Lung microvascular endothelial cell (primary cell): Measurements from ENCODE around the gene HELZ. TPM values are rescaled to one million over a fixed set of nuclear protein-coding genes. Genes with fewer than 3 reads are reported as not detected.
"Not testable (repeated sequence)": the region's sequence is repeated elsewhere in the genome, so short reads cannot be mapped to it uniquely, and the experiment has no call there.

Experiments used
- DNase-seq, 2 donors: peaks; one replicate each; pipeline versions ENCODE4 v3.0.0 to v3.0.0-alpha.2; 2010; ENCODE audit warnings: low read depth in 2 of 2
- total RNA-seq: library from RNA; depleted of rRNA; stranded (reverse); fragments of >200 nt; gene quantifications from 2 replicates; pipeline ENCODE4 v1.2.1, GENCODE V29; 2014

HELZ gene
- total RNA-seq, 1 donor from 2014 or later = 32.1 TPM

- no peak for DNase-seq
These were observed 193.2 kb downstream of the HELZ start for GRCh38 chr17:67051837-67052236.

DNA sequence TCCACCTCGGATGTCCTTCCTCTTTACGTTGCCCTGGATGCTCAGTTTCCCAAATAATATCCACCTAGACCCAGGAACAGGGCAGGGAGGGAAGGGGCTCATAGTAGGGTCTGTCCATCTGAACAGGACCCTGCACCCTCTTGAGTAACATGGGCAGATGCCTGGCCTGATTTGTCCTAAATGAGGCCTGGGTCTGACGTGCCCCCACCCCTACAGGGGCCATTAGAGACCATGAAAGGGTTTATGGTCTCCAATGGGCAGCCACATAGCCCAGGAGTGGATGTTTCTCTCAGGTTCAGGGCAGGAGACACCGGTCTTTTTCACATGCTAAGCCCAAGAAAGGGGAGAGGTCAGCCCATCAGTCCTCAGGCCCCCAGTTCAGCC is 193.8 kb downstream of the HELZ start:
- DNase-seq = no peak

- no peak for DNase-seq
These were observed 194.4 kb downstream of the HELZ start for GRCh38 chr17:67050471-67051154.

DNA sequence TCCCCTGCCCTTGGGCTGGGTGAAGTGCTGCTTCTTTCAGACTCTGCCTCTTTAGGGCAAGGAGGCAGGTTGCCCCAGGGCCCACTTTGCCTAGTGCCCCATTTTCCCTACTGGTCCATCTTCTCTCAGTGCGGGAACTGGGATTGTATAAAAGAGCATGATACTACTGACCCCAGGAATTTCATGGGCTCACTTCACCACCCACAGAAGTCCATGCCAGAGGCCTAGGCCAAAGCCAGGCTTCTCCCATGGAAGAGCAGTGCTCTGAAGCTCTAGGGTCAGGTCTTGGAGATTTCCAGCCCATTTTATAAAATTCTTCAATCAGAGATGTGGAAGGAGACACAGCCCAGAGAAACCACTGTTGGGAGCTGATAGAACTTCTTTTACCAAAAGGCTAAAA is 194.9 kb downstream of the HELZ start:
- no peak for DNase-seq

DNA sequence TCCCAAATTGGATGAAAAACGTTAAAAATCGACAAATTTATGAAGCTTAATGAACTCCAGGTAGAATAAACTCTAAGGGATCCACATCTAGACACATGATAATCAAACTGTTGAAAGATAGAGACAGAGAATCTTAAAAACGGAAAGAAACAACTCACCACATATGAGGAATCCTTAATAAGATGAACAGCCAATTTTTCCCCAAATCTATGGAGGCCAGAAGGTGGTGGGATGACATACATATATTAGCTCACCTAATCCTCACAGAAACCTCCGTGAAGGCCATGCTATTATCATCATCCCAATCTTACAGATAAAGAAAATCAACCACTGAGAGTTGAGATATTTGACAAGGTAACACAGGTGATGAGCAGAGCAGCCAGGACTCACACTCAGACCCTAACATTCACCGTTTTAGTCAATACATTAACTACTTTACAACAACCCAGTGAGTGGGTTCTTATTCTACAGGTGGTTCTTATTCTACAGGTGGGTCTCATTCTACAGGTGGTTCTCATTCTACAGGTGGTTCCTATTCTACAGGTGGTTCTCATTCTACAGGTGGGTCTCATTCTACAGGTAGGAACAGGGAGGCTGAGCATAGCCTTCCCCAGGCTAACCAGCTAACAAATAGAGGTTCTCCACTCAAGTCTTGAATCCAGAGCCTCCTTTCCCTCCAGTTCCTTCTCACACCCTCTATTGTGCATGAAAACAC is 195.8 kb downstream of the HELZ start:
- DNase-seq = no peak

DNA sequence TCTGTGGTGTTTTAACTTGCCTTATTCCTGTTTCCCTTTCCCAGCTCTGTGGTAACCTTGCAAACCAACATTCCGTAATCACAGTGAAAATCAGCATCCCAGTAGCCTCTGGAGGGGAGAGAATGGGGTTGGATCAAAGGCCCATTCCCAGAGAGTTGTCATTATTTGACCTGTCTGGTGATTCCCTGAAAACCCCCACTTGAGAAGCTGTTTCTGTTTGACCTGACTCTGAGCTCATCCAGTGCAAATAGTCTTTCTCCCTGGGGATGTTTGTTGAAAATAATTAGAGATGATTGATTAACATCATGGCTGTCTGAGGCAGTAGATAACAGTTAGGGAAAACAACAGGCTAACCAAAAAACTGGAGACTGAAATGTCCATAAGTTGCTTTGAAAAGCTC is 197.6 kb downstream of the HELZ start:
- DNase-seq = no peak

- DNase-seq = no peak
These were observed 198.6 kb downstream of the HELZ start for GRCh38 chr17:67046398-67046797.

- no peak for DNase-seq
These were observed 200.1 kb downstream of the HELZ start for GRCh38 chr17:67044940-67045339.

GRCh38 chr17:67044016-67044772 is 200.8 kb downstream of the HELZ start, which contains the start of gene CACNG1:
CACNG1 (plus strand) TSS chr17:67044554; CDS start chr17:67044661, 107 bp downstream.
- no peak for DNase-seq

DNA sequence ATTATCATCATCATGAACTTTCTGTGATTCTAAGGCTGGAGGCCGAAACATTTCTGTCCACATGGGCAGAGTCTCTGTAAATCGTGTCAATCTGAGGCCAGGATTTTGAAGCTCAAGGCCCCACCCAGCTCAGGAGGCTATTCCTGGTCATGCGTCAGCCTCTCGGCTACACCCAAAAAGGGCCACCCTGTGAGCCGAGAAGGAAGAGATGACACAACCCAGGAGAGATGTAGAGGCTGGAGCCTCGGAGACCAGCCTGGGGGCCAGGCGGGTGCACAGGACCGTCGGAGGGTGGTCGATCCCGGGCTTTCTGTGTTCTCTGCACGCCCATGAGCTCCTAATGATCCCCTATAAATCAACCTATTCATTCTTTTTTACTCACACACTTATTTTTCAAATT is 201.7 kb downstream of the HELZ start:
- DNase-seq = no peak

- DNase-seq = no peak
These were observed 202.8 kb downstream of the HELZ start for GRCh38 chr17:67041941-67042899.

- DNase-seq = no peak
These were observed 203.5 kb downstream of the HELZ start for GRCh38 chr17:67041531-67041930.

- not testable (repeated sequence) for DNase-seq
These were observed 203.9 kb downstream of the HELZ start for GRCh38 chr17:67041119-67041518.

- no peak for DNase-seq
These were observed 204.3 kb downstream of the HELZ start for GRCh38 chr17:67040652-67041051.

GRCh38 chr17:67038861-67039365 is 206.1 kb downstream of the HELZ start:
- DNase-seq = no peak

GRCh38 chr17:67035131-67036083 is 209.6 kb downstream of the HELZ start:
- no peak for DNase-seq

GRCh38 chr17:67033613-67034012 is 211.4 kb downstream of the HELZ start:
- DNase-seq = no peak

DNA sequence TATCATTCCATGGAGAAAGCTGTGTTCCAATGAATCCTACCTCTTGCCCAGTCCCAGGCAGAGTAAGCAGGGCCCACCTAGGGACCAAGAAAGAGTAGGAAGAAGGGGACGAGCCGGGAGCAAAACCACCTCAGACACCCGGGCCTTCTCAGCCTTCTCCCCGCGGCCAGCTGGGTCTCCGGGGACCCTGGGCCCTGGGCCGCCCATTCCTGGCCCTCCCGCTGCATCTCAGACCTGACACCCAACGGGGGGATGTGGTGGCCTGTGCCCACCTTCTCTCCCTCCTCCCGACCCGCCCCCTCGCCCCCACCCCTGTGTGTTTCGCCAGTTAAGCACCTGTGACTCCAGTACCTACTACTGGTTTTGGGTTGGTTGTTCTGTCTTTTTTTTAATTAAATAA is 212.0 kb downstream of the HELZ start:
- DNase-seq = no peak

DNA sequence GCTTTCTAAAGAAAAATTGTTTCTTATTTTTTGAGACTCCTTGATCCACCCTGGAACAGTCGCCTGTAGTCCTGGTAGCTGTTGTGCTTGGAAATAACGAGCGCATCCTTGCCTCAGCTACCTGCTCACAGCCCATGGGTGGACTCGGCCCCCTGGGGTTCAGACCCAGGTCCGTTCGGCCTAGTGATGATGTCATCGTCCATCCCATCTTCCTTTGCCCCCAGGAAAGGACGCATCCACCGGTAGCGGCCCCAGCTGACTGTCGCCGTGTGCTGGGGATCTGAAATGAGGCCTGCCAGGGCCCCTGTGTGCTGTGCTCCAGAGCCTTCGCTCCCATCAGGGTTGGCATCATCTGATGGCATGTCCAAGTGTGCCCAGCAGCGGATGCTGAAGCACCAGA is 212.6 kb downstream of the HELZ start:
- DNase-seq = no peak

DNA sequence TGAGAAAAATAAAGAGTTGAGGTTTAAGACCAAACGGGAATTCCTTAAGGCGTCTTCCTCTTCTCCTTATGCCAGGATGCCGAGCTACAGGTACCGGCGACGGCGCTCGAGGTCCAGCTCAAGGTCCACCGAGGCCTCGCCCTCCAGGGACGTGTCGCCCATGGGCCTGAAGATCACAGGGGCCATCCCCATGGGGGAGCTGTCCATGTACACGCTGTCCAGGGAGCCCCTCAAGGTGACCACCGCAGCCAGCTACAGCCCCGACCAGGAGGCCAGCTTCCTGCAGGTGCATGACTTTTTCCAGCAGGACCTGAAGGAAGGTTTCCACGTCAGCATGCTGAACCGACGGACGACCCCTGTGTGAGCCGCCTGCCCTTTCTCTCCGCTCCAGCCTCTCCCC is 214.4 kb downstream of the HELZ start:
- no peak for DNase-seq
